Measurements from ENCODE around the gene TEDDM1.
"Not testable (repeated sequence)": the region's sequence is repeated elsewhere in the genome, so short reads cannot be mapped to it uniquely, and the experiment has no call there.

The TEDDM1 gene, protein sequence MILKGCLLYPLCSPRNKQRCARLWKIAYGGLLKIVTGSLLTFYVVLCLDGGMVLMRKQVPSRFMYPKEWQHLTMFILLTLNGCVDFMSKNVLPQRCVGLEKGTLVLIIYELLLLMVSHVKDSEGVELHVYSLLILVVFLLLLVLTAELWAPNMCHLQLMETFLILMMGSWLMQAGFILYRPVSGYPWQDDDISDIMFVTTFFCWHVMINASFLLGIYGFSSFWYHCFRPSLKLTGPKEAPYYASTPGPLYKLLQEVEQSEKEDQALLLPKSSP

DNA sequence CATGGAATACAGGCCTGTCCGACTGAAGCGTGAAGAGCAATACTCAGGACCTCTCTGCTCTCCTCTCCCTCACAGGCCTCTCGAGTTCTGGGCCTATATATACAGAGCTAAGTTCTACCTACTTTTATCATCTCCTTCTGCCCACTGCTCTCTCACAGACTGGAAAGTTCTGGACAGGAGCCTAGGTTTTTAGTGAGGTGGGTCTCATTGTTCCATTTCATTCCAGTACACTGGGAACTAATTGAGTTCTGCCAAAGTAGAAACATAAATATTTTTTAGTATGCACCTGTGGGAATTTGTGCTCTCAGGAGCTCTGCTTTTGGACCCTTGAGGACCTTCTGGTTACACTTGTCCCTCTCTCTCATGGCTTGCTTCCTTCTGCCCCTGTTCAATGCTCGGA is at the start of gene TEDDM1:
Gene TEDDM1 (minus strand): TSS at position 101 of the 400 bp plus-strand sequence. CDS start 182 bp downstream, outside the sequence.
- DNase-seq: no peak
- no peak within 1 kb of the TSS for H3K4me3 Mint-ChIP-seq
- ATAC-seq: no peak
- peaks cover 3% of the 10 kb centered on the region for H3K9me3 Mint-ChIP-seq
- no peak within 1 kb of the TSS for H3K27ac Mint-ChIP-seq
- H3K36me3 Mint-ChIP-seq (ENCODE audit: low read depth): no peaks in the 10 kb centered on the region
- no peaks in the 10 kb centered on the region for H3K4me1 Mint-ChIP-seq
- peaks cover 9% of the 10 kb centered on the region for H3K27me3 Mint-ChIP-seq

DNA sequence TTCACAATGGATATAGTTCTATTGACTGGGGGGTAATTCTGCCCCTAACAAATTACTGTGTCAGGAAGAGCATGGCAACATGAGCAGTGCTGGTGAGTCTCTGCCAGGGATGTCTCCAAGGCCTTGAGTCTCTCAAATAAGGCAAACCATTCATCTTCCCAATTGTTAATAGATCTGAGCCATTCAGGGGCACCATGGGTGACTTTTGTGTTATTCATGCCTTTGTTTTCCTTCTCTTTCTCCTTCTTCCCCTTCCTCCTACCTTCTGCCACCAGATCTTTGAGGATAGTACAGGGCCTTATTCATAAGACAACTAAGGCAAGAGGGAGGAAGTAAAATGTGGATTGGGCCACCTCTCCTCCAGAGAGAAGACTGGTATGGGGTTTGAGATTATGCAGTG is 49.6 kb upstream of the TEDDM1 start, which contains the start of gene RGSL1:
Gene RGSL1 (plus strand): TSS at position 60 of the 400 bp plus-strand sequence. CDS start 20 bp downstream, at position 80.
- H3K9me3 Mint-ChIP-seq: no peaks in the 10 kb centered on the region
- DNase-seq (no peak), ATAC-seq (no peak)
- H3K27me3 Mint-ChIP-seq: peaks cover 4% of the 10 kb centered on the region
- H3K27ac Mint-ChIP-seq: no peak within 1 kb of the TSS
- no peak within 1 kb of the TSS for H3K4me3 Mint-ChIP-seq
- no peaks in the 10 kb centered on the region for H3K4me1 Mint-ChIP-seq
- no peaks in the 10 kb centered on the region for H3K36me3 Mint-ChIP-seq (ENCODE audit: low read depth)

DNA sequence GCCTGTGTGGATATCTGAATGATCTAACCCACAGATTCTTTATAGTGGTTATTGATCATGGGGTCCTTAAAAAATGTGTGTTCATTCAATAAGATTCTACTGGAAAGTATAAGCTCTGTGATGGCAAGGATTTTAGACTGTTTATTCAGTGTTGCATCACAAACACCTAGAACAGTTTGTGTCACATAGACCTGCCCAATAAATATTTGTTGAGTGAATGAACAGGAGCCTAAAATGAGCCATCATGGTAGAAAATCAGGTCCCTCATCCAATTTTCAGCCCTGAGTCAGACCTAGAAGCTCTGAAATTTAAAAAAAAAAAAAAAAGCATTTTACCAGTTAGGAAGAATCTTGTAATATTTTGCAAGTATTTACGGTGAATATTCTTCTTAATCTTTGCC is 47.2 kb upstream of the TEDDM1 start:
- DNase-seq (no peak), ATAC-seq (no peak)
- Mint-ChIP-seq H3K4me3 (no peak overlapping the region), H3K27ac (no peak overlapping the region), H3K9me3 (no peaks in the 10 kb centered on the region), H3K36me3 (ENCODE audit: low read depth) (no peaks in the 10 kb centered on the region), H3K27me3 (no peaks in the 10 kb centered on the region), H3K4me1 (no peaks in the 10 kb centered on the region)

DNA sequence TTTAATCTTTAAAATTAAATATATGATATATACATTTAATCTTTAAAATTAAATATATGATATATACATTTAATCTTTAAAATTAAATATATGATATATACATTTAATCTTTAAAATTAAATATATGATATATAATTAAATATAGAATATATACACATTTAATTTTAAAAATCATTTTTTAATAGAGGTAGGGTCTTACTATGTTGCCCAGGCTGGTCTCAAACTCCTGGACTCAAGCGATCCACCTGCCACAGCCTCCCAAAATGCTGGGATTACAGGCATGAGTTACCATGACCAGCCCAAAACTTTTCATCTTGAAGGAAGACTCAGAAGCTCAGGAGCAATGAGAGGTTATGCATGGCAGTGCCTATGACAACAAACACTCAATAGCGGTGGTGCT is 46.7 kb upstream of the TEDDM1 start:
- not testable (repeated sequence) for H3K4me1 Mint-ChIP-seq; ATAC-seq; H3K4me3 Mint-ChIP-seq; H3K9me3 Mint-ChIP-seq; H3K36me3 Mint-ChIP-seq (ENCODE audit: low read depth); H3K27ac Mint-ChIP-seq; H3K27me3 Mint-ChIP-seq; DNase-seq

DNA sequence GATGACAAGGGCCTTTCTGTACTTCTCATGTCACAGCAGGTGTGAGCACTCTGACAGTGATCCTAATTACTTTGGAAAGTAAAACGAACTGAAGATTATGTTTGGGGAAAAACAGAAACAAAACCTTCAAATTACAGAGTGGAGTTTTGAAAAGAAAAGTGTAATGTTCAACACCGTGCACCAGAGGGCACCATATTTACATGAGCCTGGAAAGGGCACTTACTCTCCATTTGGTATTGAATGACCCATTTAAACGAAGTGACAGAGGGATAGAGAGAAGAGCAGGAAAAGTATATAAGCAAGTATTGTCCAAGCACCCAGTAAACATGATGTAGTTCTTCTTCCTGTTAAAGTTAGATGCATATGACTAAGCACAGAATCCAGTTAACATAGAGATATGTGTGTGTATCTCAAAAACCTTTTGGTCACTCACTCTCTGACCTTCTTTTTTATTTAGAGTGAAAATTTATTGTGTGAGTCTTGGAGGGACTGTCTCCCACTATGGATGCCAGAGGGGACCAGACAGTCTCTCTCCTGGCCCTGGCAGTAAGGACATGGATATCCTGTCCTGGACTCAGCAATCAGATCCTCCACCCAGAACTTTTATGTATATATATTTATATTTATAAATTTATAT is 45.7 kb upstream of the TEDDM1 start:
- ATAC-seq (no peak), DNase-seq (peak; percentile 38)
- Mint-ChIP-seq H3K4me3 (no peak overlapping the region), H3K27me3 (no peaks in the 10 kb centered on the region), H3K36me3 (ENCODE audit: low read depth) (no peaks in the 10 kb centered on the region), H3K27ac (no peak overlapping the region), H3K9me3 (no peaks in the 10 kb centered on the region), H3K4me1 (no peaks in the 10 kb centered on the region)

DNA sequence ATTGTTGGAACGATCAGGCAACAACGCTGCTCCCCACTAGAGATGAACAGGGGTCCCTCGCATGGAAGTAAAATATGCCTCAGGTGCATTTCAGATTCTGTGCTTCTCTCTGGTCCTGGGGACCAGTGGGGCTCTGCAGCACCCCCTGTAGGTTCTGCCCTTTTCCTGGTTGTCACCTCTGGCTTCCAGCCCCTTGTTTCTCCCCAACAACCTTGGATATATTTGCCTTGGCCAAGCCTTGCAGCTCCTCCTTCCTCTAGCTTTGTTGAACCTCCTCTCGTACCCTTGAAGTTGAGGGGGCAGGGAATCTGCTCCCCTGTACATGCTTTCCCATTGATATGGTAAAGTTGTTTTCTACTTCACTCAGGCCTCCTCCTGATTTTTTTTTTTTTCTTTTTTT is 44.0 kb upstream of the TEDDM1 start:
- Mint-ChIP-seq H3K4me3 (no peak overlapping the region), H3K4me1 (no peaks in the 10 kb centered on the region), H3K27me3 (no peaks in the 10 kb centered on the region), H3K36me3 (ENCODE audit: low read depth) (no peaks in the 10 kb centered on the region), H3K9me3 (no peaks in the 10 kb centered on the region), H3K27ac (no peak overlapping the region)
- DNase-seq: no peak
- no peak for ATAC-seq

DNA sequence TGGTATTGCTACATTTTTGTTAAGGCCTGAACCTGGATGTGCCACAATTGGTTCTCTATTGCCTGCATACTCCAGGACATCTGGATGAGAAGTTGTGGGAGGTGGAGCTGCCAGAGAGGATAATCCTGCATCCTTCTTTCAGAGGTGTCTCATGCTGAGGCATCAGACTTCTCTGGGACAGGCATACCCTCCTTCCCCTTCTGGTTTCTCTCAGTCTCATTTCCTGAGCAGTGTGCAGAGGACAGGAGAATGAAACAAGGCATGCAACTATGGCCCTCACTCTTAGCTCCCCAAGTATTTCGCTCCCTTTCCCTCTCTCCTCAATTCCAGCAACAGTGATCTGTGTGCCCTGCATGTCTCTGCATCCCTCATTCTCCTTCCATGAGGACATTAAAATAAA is 41.9 kb upstream of the TEDDM1 start:
- Mint-ChIP-seq H3K9me3 (peaks cover 4% of the 10 kb centered on the region), H3K27me3 (peaks cover 2% of the 10 kb centered on the region), H3K4me1 (no peaks in the 10 kb centered on the region), H3K27ac (no peak overlapping the region), H3K36me3 (ENCODE audit: low read depth) (no peaks in the 10 kb centered on the region), H3K4me3 (no peak overlapping the region)
- ATAC-seq (no peak), DNase-seq (no peak)

DNA sequence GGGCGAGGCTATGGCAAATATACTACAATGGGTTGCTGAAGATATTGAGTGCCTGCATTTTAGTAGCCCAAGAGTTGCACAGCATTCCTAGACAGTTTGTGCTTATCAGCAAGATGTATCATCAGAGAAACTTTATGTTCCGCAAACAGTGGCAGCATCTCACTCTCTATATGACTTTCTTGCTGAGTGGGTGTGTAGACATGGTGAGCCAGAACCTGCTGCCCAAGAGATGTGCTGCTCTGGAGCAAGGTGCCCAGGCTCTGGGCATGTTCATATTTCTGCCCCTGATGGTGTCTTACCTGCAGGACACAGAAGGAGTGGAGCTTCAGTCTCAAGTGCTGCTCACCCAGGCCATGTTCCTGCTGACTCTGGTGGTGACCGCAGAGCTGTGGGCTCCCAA is 41.3 kb upstream of the TEDDM1 start:
- DNase-seq: no peak
- ATAC-seq: peak; percentile 43
- H3K27me3 Mint-ChIP-seq: peaks cover 2% of the 10 kb centered on the region
- H3K36me3 Mint-ChIP-seq (ENCODE audit: low read depth): no peaks in the 10 kb centered on the region
- no peaks in the 10 kb centered on the region for H3K4me1 Mint-ChIP-seq
- H3K27ac Mint-ChIP-seq: no peak overlapping the region
- H3K9me3 Mint-ChIP-seq: peaks cover 4% of the 10 kb centered on the region
- H3K4me3 Mint-ChIP-seq: no peak overlapping the region

DNA sequence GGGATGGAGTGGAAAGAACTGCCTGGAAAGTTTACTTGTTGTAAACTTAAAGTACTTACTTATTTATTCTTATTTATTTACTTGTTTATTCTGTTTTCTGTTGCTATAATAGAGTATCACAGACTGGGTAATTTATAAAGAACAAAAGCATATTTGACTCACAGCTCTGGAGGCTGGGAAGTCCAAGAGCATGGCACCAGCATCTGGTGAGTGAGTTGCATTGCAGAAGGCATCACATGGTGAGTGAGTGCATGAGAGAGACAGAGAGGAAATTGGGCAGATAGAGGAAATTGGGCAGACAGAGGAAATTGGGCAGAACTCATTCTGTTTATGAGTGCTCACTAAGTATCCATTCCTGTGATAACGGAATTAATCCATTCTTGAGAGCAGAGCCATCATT is 37.9 kb upstream of the TEDDM1 start:
- no peaks in the 10 kb centered on the region for H3K36me3 Mint-ChIP-seq (ENCODE audit: low read depth)
- H3K27ac Mint-ChIP-seq: no peak overlapping the region
- peaks cover 2% of the 10 kb centered on the region for H3K27me3 Mint-ChIP-seq
- DNase-seq (no peak), ATAC-seq (no peak)
- no peak overlapping the region for H3K4me3 Mint-ChIP-seq
- H3K9me3 Mint-ChIP-seq: peaks cover 4% of the 10 kb centered on the region
- no peaks in the 10 kb centered on the region for H3K4me1 Mint-ChIP-seq

DNA sequence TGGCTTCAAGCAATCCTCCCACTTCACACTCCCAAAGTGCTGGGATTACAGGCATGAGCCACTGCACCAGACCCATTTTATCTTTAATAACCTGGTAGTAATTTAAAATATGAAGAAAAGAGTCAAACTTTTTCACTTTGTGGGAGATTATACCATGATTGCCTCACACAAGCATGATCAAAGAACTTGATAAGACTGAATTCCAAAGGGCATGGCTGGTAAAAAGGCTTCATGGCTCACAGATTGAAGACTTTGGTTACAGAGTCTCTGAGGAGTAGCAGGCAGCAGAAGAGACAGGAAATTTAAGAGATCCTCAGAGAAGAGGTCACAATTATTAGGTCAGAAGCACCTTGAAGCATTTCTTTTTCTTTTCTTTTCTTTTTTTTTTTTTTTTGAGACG is 33.1 kb upstream of the TEDDM1 start:
- DNase-seq (no peak), ATAC-seq (no peak)
- peaks cover 4% of the 10 kb centered on the region for H3K9me3 Mint-ChIP-seq
- peaks cover 2% of the 10 kb centered on the region for H3K27me3 Mint-ChIP-seq
- H3K36me3 Mint-ChIP-seq (ENCODE audit: low read depth): no peaks in the 10 kb centered on the region
- no peak overlapping the region for H3K27ac Mint-ChIP-seq
- peaks cover 15% of the 10 kb centered on the region for H3K4me1 Mint-ChIP-seq
- no peak overlapping the region for H3K4me3 Mint-ChIP-seq

DNA sequence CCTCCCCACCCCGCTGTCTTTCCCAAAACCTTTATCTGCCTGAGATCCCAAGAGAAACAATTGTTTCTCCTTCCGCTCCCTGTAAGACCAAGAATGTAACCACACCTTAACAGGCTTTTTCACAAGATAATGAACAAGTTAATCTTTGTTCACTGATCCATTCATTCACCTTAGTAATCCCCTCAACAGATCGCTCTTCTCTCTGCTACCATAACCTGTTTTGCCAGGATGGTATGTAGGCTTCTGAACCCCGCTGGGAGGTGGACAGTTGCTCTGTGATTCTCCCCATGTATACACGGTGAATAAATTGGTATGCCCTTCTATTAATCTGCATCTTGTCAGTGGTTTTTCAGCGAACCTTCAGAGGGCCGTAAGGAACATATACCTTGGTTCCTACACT is 30.8 kb upstream of the TEDDM1 start:
- no peak overlapping the region for H3K4me3 Mint-ChIP-seq
- DNase-seq (no peak), ATAC-seq (no peak)
- H3K27ac Mint-ChIP-seq: no peak overlapping the region
- H3K36me3 Mint-ChIP-seq (ENCODE audit: low read depth): no peaks in the 10 kb centered on the region
- H3K27me3 Mint-ChIP-seq: no peaks in the 10 kb centered on the region
- no peaks in the 10 kb centered on the region for H3K9me3 Mint-ChIP-seq
- peaks cover 20% of the 10 kb centered on the region for H3K4me1 Mint-ChIP-seq

DNA sequence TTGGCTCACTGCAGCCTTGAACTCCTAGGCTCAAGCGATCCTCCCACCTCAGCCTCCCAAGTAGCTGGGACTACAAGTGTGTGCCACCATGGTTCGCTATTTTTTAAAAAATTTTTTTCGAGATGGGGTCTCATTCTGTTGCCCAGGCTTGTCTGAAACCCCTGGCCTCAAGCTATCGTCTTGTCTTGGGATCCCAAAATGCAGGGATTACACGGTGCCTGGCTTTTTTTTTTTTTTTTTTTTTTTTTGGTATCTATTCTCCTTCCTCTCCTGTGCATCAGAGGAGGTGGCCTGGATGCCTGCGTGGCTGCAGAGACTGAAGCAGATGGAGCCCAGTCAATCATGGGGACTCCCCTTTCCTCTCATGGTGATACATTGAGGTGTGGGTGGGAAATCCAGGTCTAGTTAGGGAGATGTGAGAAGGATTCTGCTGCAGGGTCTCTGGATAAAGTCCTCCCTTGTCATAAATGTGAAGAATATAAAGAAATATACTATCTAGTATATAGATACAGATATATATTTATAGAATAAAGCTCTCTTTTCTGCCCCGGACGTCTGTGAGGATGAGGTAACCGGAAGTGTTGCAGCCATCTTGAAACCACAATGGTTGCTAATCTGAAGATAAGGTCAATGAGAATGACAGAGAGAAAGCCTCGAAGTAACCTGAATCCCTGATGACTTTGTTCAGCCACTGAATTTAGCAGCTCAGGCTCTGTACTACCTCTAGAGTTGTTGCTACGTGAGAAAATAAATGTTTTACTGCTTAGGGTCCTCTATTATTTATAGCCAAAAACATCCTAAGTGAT is 30.0 kb upstream of the TEDDM1 start:
- peaks cover 22% of the 10 kb centered on the region for H3K4me1 Mint-ChIP-seq
- no peaks in the 10 kb centered on the region for H3K36me3 Mint-ChIP-seq (ENCODE audit: low read depth)
- peak overlapping the region; percentile 5 for H3K27ac Mint-ChIP-seq
- peak; percentile 40 for DNase-seq
- peak; percentile 81 for ATAC-seq
- no peaks in the 10 kb centered on the region for H3K27me3 Mint-ChIP-seq
- no peaks in the 10 kb centered on the region for H3K9me3 Mint-ChIP-seq
- peak overlapping the region; percentile 15 for H3K4me3 Mint-ChIP-seq

DNA sequence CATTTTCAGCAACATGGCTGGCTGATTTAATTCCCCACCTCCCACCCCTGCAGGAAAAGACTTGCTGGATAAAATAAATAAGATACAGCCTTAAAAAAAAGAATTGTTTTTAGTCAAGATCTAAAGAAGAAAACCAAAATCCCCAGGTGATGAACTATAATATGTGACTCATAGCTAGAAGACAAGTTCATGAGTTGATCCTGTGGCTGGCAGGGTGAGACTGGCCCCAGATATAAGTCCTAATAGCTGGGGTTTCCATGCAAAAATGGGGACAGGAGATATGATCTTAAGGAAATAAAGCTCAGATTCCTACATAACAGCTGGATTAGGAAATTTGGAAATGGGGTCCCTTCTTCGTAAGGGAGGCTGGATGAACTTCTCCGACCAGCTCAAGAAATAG is 27.6 kb upstream of the TEDDM1 start:
- Mint-ChIP-seq H3K9me3 (no peaks in the 10 kb centered on the region), H3K27me3 (peaks cover 4% of the 10 kb centered on the region), H3K4me1 (peaks cover 22% of the 10 kb centered on the region), H3K36me3 (ENCODE audit: low read depth) (no peaks in the 10 kb centered on the region), H3K4me3 (no peak overlapping the region), H3K27ac (no peak overlapping the region)
- DNase-seq (no peak), ATAC-seq (peak; percentile 41)

DNA sequence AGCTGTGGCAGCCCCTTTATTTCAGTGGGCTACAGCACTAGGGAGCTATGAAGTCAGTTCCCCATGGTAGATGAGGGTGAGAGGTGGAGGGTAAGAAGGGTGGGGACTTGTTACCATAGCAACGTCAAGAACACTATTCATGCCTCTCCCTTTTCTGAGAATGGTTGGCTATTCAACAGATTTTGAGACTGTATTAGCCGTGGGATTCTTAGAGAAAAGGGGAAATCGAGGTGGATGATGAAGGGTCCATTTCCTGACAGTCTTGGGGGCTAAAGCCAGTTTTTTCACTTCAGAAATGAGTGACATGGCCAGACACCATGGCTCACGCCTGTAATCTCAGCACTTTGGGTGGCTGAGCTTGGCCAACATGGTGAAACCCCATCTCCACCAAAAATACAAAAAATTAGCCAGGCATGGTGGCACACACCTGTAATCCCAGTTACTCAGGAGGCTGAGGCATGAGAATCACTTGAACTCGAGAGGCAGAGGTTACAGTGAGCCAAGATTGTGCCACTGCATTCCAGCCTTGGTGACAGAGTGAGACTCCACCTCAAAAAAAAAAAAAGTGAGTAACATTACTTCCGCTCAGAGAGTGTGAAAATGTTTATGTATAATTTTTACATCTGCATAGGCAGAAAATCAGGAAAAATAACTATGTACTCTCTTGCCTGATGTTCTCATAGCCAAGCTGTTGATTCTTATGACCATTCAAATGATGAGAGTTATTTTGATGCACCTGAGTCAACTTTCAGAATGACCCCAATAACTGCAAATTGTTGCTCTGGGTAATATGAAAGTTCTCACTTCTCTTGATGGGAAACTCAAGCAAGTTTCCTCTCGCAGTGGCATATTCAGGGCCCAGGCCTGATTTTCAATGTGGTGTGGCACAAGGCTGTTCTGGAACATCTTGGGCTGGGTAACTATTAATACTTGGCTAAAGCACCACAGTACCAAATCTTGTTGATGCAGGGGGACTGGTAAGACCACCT is 26.3 kb upstream of the TEDDM1 start:
- DNase-seq (no peak), ATAC-seq (no peak)
- Mint-ChIP-seq H3K36me3 (ENCODE audit: low read depth) (no peaks in the 10 kb centered on the region), H3K9me3 (no peaks in the 10 kb centered on the region), H3K27ac (no peak overlapping the region), H3K4me3 (no peak overlapping the region), H3K4me1 (peaks cover 22% of the 10 kb centered on the region), H3K27me3 (peaks cover 7% of the 10 kb centered on the region)
